ENCODE measurements around the gene M6PR.
"Not testable (repeated sequence)": the region's sequence is repeated elsewhere in the genome, so short reads cannot be mapped to it uniquely, and the experiment has no call there.

Gene M6PR

DNA sequence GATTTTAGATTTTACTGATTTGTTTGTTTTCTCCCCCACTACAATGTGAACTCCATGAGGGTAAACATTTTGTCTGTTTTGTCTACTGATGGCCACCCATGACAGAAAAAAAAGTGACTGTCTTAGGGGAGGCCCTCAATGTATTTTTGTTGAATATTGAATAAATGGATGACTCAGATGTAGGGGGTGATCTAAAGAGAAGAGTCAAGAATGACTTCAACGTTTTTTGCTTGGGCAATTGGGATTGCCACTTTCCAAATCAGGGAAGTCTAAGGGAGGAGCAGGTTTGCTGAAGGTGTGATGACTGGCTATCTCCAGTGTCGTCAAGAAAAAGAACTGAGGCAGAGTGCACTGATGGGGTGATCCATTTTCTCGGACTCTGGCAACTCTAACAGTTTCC lies 45.8 kb downstream of the M6PR start:
- no peak for TF ChIP-seq GABPA (IDR thresholded peaks at IDR 0.05; ENCODE audit: low read depth)
- no peak for TF ChIP-seq SPI1 (IDR thresholded peaks at IDR 0.05; ENCODE audit: borderline replicate concordance, low read depth)
- TF ChIP-seq, protein P1, sequence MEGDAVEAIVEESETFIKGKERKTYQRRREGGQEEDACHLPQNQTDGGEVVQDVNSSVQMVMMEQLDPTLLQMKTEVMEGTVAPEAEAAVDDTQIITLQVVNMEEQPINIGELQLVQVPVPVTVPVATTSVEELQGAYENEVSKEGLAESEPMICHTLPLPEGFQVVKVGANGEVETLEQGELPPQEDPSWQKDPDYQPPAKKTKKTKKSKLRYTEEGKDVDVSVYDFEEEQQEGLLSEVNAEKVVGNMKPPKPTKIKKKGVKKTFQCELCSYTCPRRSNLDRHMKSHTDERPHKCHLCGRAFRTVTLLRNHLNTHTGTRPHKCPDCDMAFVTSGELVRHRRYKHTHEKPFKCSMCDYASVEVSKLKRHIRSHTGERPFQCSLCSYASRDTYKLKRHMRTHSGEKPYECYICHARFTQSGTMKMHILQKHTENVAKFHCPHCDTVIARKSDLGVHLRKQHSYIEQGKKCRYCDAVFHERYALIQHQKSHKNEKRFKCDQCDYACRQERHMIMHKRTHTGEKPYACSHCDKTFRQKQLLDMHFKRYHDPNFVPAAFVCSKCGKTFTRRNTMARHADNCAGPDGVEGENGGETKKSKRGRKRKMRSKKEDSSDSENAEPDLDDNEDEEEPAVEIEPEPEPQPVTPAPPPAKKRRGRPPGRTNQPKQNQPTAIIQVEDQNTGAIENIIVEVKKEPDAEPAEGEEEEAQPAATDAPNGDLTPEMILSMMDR (IDR thresholded peaks at IDR 0.05; ENCODE audit: insufficient read depth, low read length), result no peak
- no peak for TF ChIP-seq POLR2AphosphoS5 (IDR thresholded peaks at IDR 0.05; ENCODE audit: low read depth)
- TF ChIP-seq, protein P2, sequence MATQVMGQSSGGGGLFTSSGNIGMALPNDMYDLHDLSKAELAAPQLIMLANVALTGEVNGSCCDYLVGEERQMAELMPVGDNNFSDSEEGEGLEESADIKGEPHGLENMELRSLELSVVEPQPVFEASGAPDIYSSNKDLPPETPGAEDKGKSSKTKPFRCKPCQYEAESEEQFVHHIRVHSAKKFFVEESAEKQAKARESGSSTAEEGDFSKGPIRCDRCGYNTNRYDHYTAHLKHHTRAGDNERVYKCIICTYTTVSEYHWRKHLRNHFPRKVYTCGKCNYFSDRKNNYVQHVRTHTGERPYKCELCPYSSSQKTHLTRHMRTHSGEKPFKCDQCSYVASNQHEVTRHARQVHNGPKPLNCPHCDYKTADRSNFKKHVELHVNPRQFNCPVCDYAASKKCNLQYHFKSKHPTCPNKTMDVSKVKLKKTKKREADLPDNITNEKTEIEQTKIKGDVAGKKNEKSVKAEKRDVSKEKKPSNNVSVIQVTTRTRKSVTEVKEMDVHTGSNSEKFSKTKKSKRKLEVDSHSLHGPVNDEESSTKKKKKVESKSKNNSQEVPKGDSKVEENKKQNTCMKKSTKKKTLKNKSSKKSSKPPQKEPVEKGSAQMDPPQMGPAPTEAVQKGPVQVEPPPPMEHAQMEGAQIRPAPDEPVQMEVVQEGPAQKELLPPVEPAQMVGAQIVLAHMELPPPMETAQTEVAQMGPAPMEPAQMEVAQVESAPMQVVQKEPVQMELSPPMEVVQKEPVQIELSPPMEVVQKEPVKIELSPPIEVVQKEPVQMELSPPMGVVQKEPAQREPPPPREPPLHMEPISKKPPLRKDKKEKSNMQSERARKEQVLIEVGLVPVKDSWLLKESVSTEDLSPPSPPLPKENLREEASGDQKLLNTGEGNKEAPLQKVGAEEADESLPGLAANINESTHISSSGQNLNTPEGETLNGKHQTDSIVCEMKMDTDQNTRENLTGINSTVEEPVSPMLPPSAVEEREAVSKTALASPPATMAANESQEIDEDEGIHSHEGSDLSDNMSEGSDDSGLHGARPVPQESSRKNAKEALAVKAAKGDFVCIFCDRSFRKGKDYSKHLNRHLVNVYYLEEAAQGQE (IDR thresholded peaks at IDR 0.05; ENCODE audit: insufficient replicate concordance, low read depth), result no peak
- no peak overlapping the region for H3K27ac ChIP-seq (replicated peaks)
- no peaks in the 10 kb centered on the region for H3K27me3 ChIP-seq (ENCODE audit: insufficient read depth, poor library complexity, severe bottlenecking)
- no peak overlapping the region for H3K4me3 ChIP-seq (replicated peaks; ENCODE audit: insufficient read depth, low read length)
- no peak for DNase-seq (ENCODE audit: low read depth in 1 of 2, low spot score in 1 of 2)

DNA sequence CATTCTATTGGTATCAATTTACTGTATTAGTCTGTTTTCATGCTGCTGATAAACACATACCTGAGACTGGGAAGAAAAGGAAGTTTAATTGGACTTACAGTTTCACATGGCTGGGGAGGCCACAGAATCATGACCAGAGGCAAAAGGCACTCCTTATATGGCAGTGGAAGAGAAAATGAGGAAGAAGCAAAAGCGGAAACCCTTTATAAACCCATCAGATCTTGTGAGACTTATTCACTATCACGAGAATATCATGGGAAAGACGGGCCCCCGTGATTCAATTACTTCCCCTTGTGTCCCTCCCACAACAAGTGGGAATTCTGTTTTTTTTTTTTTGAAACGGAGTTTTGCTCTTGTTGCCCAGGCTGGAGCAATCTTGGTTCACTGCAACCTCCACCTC lies 46.7 kb downstream of the M6PR start:
- H3K4me3 ChIP-seq (replicated peaks; ENCODE audit: insufficient read depth, low read length); H3K27me3 ChIP-seq (ENCODE audit: insufficient read depth, poor library complexity, severe bottlenecking); H3K27ac ChIP-seq (replicated peaks): not testable (repeated sequence)
- TF ChIP-seq SPI1 (IDR thresholded peaks at IDR 0.05; ENCODE audit: borderline replicate concordance, low read depth), result peak; percentile 93
- peak; percentile 59 to 63 for DNase-seq (ENCODE audit: low read depth in 1 of 2, low spot score in 1 of 2)

DNA sequence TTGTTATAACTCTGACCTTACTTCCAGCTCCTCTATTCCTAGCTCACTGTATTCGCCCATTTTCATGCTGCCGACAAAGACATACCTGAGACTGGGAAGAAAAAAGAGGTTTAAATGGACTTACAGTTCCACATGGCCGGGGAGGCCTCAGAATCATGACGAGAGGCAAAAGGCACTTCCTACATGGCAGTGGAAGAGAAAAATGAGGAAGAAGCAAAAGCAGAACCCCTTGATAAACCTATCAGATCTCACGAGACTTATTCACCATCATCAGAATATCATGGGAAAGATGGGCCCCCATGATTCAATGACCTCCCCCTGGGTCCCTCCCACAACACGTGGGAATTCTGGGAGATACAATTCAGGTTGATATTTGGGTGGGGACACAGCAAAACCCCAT lies 49.6 kb downstream of the M6PR start:
- TF ChIP-seq, protein P1 (IDR thresholded peaks at IDR 0.05; ENCODE audit: insufficient read depth, low read length), result no peak
- TF ChIP-seq, protein P2 (IDR thresholded peaks at IDR 0.05; ENCODE audit: insufficient replicate concordance, low read depth), result no peak
- TF ChIP-seq SPI1 (IDR thresholded peaks at IDR 0.05; ENCODE audit: borderline replicate concordance, low read depth), result peak; percentile 92
- DNase-seq (ENCODE audit: low read depth in 1 of 2, low spot score in 1 of 2), result peak in 1 of 2 experiments; percentile 45
- no peaks in the 10 kb centered on the region for H3K27me3 ChIP-seq (ENCODE audit: insufficient read depth, poor library complexity, severe bottlenecking)
- H3K27ac ChIP-seq (replicated peaks), result no peak overlapping the region
- no peak overlapping the region for H3K4me3 ChIP-seq (replicated peaks; ENCODE audit: insufficient read depth, low read length)

DNA sequence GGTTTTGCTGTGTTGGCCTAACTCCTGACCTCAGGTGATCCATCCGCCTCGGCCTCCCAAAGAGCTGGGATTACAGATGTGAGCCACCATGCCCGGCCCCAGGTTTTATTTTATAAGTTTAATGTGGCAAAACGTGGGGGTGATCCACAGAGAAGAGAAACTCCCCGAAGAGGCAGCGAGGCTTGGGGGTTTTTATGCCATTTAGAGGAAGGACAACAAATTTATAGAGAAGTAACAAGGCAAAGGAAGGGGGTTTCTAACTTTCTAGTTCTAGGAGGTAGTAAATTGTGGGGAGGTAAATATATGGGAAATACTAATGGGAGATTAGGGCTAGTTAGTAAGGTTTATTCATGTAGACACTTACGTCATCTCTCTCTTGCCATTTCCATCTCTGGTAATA lies 52.4 kb downstream of the M6PR start:
- DNase-seq (ENCODE audit: low read depth in 1 of 2, low spot score in 1 of 2), result no peak
- no peak overlapping the region for H3K4me3 ChIP-seq (replicated peaks; ENCODE audit: insufficient read depth, low read length)
- H3K27ac ChIP-seq (replicated peaks), result no peak overlapping the region
- TF ChIP-seq, protein P2 (IDR thresholded peaks at IDR 0.05; ENCODE audit: insufficient replicate concordance, low read depth), result no peak
- no peaks in the 10 kb centered on the region for H3K27me3 ChIP-seq (ENCODE audit: insufficient read depth, poor library complexity, severe bottlenecking)

Data from HL-60 (cell line).